Measurements from ENCODE around the gene RILPL2. TPM values are rescaled to one million over a fixed set of nuclear protein-coding genes. Genes with fewer than 3 reads are reported as not detected.

Gene RILPL2
- total and polyA plus RNA-seq, 2 of the 13 experiments (the other 11 are each of a cell fraction or from before 2014, with no cell fraction given): 2.7 to 8.1 TPM

DNA sequence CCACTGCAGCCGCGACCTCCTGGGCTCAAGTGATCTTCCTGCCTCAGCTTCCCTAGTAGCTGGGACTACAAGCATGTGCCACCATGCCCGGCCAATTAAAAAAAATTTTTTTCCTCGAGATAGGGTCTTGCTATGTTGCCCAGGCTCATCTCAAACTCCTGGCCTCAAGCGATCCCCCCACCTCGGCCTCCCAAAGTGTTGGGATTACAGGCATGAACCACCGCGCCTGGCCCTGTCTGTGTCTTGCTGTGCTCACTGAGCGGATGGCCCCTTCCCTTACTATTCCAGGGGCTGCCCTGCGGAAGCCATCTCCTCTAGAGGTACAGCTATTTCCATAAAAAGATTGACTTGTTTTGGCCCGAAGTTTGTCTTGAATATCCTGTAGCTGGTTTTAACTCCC is 41.6 kb upstream of the RILPL2 start:
- no TSS peak for BruUV-seq (replicated peaks)
- in situ Hi-C loops (cut with HindIII; ENCODE audit: extremely low pct_ligation_motif_present, low pct_unique_long_range_greater_than_20kb): no loop called here
- Histone ChIP-seq H3K36me3 (replicated peaks in 1 of 2; ENCODE audit: control insufficient read depth in 1 of 2, insufficient read depth in 2 of 2, low read length in 2 of 2) (peaks cover 17 to 22% of the 10 kb centered on the region in 2 experiments; a peak in 4 of 5 replicates), H3K4me3 (replicated peaks in 1 of 3; ENCODE audit: insufficient read depth in 1 of 3, low read depth in 2 of 3, low read length in 3 of 3) (no peak overlapping the region), H2AFZ (ENCODE audit: low read length) (no peak overlapping the region), H4K20me1 (ENCODE audit: insufficient read depth, low read length) (no peaks in the 10 kb centered on the region), H3K27ac (ENCODE audit: extremely low read length, insufficient read depth, low read length) (no peak overlapping the region), H3K27me3 (ENCODE audit: control insufficient read depth in 1 of 2, insufficient read depth in 2 of 2, low read length in 2 of 2) (no peaks in the 10 kb centered on the region), H3K79me2 (ENCODE audit: insufficient read depth, low read length) (no peaks in the 10 kb centered on the region), H3K4me1 (ENCODE audit: insufficient read depth, low read length) (peaks cover 21% of the 10 kb centered on the region), H3K9me3 (ENCODE audit: low read length) (no peaks in the 10 kb centered on the region), H3K4me2 (ENCODE audit: low read depth, low read length) (no peak overlapping the region), H3K9ac (ENCODE audit: insufficient read depth, low read depth, low read length) (no peak overlapping the region)
- ChIA-PET POLR2A (no interaction called here), CTCF (ENCODE audit: low intra/inter-chr PET ratio, low total read pairs) (no interaction called here)
- intact Hi-C loops (cut with micrococcal nuclease; ENCODE audit: unreplicated experiment): no loop called here
- DNase-seq (ENCODE audit: low spot score) (no peak), FAIRE-seq (no peak), ATAC-seq (no peak)
- 0 out of 2 replicates have a peak, but pooled peaks have one; percentile 30 for TF ChIP-seq ZNF121 (CRISPR knock-in tag; IDR thresholded peaks at IDR 0.05)
- TF ChIP-seq ZBTB21 (CRISPR knock-in tag; IDR thresholded peaks at IDR 0.05): no peak
- no peak for TF ChIP-seq ZNF441 (CRISPR knock-in tag; IDR thresholded peaks at IDR 0.05; ENCODE audit: borderline replicate concordance)
- 92% methylated on average over 11 of the region's 11 CpGs for WGBS (ENCODE audit: low lambda C conversion rate)

DNA sequence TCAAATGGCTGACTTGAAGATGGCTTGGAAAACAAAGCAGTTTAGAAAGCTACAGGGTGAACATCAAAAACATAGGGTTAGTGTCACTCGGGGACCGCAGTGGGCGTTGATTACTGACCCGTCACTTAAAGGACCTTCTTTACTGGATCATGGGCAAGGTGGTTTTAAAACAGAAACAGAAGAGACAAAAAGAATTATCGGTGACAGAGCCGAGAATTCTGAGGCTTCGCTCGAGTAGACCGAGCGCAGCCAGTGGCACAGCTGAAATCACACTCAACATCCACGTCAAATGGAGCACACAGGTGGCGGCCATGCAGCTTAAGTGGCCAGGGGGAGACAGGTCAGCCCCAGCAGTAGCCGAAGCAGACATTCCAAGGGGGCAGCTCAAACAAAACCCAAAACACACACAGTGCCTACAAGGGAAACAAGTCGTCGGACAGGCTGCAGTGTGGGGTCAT is 38.8 kb upstream of the RILPL2 start:
- no peak overlapping the region for H2AFZ ChIP-seq (ENCODE audit: low read length)
- H3K9me3 ChIP-seq (ENCODE audit: low read length): no peaks in the 10 kb centered on the region
- 95% methylated on average over 15 of the region's 15 CpGs for WGBS (ENCODE audit: low lambda C conversion rate)
- H3K4me3 ChIP-seq (replicated peaks in 1 of 3; ENCODE audit: insufficient read depth in 1 of 3, low read depth in 2 of 3, low read length in 3 of 3): no peak overlapping the region
- ATAC-seq: no peak
- TF ChIP-seq ZNF383 (CRISPR knock-in tag; IDR thresholded peaks at IDR 0.05; ENCODE audit: borderline replicate concordance) (no peak), ZNF660 (CRISPR knock-in tag; IDR thresholded peaks at IDR 0.05; ENCODE audit: borderline replicate concordance, low read depth) (no peak), MAFG (CRISPR knock-in tag; IDR thresholded peaks at IDR 0.05) (no peak), ZNF446 (CRISPR knock-in tag; IDR thresholded peaks at IDR 0.05) (no peak), RCOR2 (CRISPR knock-in tag; IDR thresholded peaks at IDR 0.05) (no peak), ZKSCAN1 (IDR thresholded peaks at IDR 0.05; ENCODE audit: low read length) (no peak)
- TF ChIP-seq, protein P1, sequence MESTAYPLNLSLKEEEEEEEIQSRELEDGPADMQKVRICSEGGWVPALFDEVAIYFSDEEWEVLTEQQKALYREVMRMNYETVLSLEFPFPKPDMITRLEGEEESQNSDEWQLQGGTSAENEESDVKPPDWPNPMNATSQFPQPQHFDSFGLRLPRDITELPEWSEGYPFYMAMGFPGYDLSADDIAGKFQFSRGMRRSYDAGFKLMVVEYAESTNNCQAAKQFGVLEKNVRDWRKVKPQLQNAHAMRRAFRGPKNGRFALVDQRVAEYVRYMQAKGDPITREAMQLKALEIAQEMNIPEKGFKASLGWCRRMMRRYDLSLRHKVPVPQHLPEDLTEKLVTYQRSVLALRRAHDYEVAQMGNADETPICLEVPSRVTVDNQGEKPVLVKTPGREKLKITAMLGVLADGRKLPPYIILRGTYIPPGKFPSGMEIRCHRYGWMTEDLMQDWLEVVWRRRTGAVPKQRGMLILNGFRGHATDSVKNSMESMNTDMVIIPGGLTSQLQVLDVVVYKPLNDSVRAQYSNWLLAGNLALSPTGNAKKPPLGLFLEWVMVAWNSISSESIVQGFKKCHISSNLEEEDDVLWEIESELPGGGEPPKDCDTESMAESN (CRISPR knock-in tag; conservative IDR thresholded peaks at IDR 0.05): no peak
- TF ChIP-seq, protein P2, sequence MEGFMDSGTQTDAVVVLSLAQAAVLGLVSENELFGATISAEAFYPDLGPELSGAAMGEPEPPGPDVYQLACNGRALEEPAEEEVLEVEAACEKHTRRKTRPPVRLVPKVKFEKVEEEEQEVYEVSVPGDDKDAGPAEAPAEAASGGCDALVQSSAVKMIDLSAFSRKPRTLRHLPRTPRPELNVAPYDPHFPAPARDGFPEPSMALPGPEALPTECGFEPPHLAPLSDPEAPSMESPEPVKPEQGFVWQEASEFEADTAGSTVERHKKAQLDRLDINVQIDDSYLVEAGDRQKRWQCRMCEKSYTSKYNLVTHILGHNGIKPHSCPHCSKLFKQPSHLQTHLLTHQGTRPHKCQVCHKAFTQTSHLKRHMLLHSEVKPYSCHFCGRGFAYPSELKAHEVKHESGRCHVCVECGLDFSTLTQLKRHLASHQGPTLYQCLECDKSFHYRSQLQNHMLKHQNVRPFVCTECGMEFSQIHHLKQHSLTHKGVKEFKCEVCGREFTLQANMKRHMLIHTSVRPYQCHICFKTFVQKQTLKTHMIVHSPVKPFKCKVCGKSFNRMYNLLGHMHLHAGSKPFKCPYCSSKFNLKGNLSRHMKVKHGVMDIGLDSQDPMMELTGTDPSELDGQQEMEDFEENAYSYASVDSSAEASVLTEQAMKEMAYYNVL (CRISPR knock-in tag; IDR thresholded peaks at IDR 0.05; ENCODE audit: borderline replicate concordance): no peak
- TF ChIP-seq, protein P3, sequence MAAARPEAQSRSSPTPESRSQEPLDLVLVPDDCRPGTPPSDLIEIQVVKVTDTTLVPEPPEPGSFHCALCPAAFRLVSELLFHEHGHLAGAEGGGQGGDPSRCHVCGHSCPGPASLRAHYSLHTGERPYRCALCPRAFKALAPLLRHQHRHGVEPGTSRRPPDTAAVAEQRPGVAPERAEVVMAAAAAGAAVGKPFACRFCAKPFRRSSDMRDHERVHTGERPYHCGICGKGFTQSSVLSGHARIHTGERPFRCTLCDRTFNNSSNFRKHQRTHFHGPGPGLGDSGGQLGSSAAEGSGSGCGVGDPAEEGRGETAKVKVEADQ (CRISPR knock-in tag; IDR thresholded peaks at IDR 0.05; ENCODE audit: borderline replicate concordance): no peak
- peaks cover 49% of the 10 kb centered on the region for H3K4me1 ChIP-seq (ENCODE audit: insufficient read depth, low read length)
- POLR2A ChIA-PET: no interaction called here
- no TSS peak for BruUV-seq (replicated peaks)
- CTCF ChIA-PET (ENCODE audit: low intra/inter-chr PET ratio, low total read pairs): no interaction called here
- H3K79me2 ChIP-seq (ENCODE audit: insufficient read depth, low read length): no peaks in the 10 kb centered on the region
- no peak overlapping the region for H3K4me2 ChIP-seq (ENCODE audit: low read depth, low read length)
- intact Hi-C loops (cut with micrococcal nuclease; ENCODE audit: unreplicated experiment): no loop called here
- H4K20me1 ChIP-seq (ENCODE audit: insufficient read depth, low read length): no peaks in the 10 kb centered on the region
- no peak for DNase-seq (ENCODE audit: low spot score)
- no peak overlapping the region for H3K9ac ChIP-seq (ENCODE audit: insufficient read depth, low read depth, low read length)
- FAIRE-seq: no peak
- H3K27ac ChIP-seq (ENCODE audit: extremely low read length, insufficient read depth, low read length): no peak overlapping the region
- H3K36me3 ChIP-seq (replicated peaks in 1 of 2; ENCODE audit: control insufficient read depth in 1 of 2, insufficient read depth in 2 of 2, low read length in 2 of 2): peaks cover 19 to 21% of the 10 kb centered on the region in 2 experiments; a peak in 4 of 5 replicates
- in situ Hi-C loops (cut with HindIII; ENCODE audit: extremely low pct_ligation_motif_present, low pct_unique_long_range_greater_than_20kb): no loop called here
- no peaks in the 10 kb centered on the region for H3K27me3 ChIP-seq (ENCODE audit: control insufficient read depth in 1 of 2, insufficient read depth in 2 of 2, low read length in 2 of 2)

Measured in HepG2 (cell line).